ENCODE results near the gene MCF2L2. TPM values are rescaled to one million over a fixed set of nuclear protein-coding genes. Genes with fewer than 3 reads are reported as not detected.

MCF2L2 gene
- total and polyA plus RNA-seq, 2 experiments from 2014 or later, result 6.7 to 14.6 TPM

- DNase-seq (ENCODE audit: low spot score), result no peak
- Histone ChIP-seq H3F3A (replicated peaks; ENCODE audit: low read depth) (peaks cover 3% of the 10 kb centered on the region; the same call in 1 of the 2 replicates), H3K9me2 (ENCODE audit: insufficient read depth) (no peaks in the 10 kb centered on the region), H3K4me2 (no peak overlapping the region), H2AFZ (no peak overlapping the region), H3K4me1 (ENCODE audit: insufficient read depth) (peaks cover 24% of the 10 kb centered on the region), H4K20me1 (replicated peaks; ENCODE audit: insufficient read depth) (no peaks in the 10 kb centered on the region), H3K36me3 (ENCODE audit: insufficient read depth) (peaks cover 11% of the 10 kb centered on the region; the same call in 1 of the 2 replicates), H3K4me3 (no peak overlapping the region), H3K27me3 (ENCODE audit: insufficient read depth) (no peaks in the 10 kb centered on the region), H3K27ac (ENCODE audit: low read depth) (no peak overlapping the region), H3K79me2 (replicated peaks; ENCODE audit: insufficient read depth) (peaks cover 20% of the 10 kb centered on the region)
- Mint-ChIP-seq H3K9me3 (peaks cover 25% of the 10 kb centered on the region), H3K4me3 (no peak overlapping the region), H3K27ac (no peak overlapping the region), H3K4me1 (peaks cover 18% of the 10 kb centered on the region), H3K27me3 (ENCODE audit: insufficient read depth, low read depth, poor library complexity) (peaks cover 2% of the 10 kb centered on the region), H3K36me3 (ENCODE audit: low read depth) (peaks cover 11% of the 10 kb centered on the region)
- no peak for TF ChIP-seq STAT1 (IDR thresholded peaks at IDR 0.05; ENCODE audit: unreplicated experiment)
- TF ChIP-seq JUNB (IDR thresholded peaks at IDR 0.05; ENCODE audit: unreplicated experiment), result no peak
- no peak for TF ChIP-seq EZH2 (IDR thresholded peaks at IDR 0.05; ENCODE audit: low read depth, unreplicated experiment)
- no peak for TF ChIP-seq NANOG (IDR thresholded peaks at IDR 0.05; ENCODE audit: borderline replicate concordance)
- no peak for TF ChIP-seq ZNF331 (CRISPR knock-in tag; IDR thresholded peaks at IDR 0.05; ENCODE audit: low read depth)
- TF ChIP-seq REST (IDR thresholded peaks at IDR 0.05; ENCODE audit: unreplicated experiment), result no peak
- TF ChIP-seq POLR2AphosphoS5 (IDR thresholded peaks at IDR 0.05; ENCODE audit: low read depth), result no peak
- TF ChIP-seq CTCF (conservative IDR thresholded peaks at IDR 0.05; ENCODE audit: low read depth in 2 of 2), result no peak
- TF ChIP-seq ZNF462 (CRISPR knock-in tag; IDR thresholded peaks at IDR 0.05), result no peak
- TF ChIP-seq ETS1 (IDR thresholded peaks at IDR 0.05), result no peak
- no peak for TF ChIP-seq EZH2phosphoT487 (IDR thresholded peaks at IDR 0.05; ENCODE audit: unreplicated experiment)
- ATAC-seq, result no peak
These were observed 16.3 kb upstream of the MCF2L2 start for GRCh38 chr3:183444748-183445147.

Data from GM23338 (cell line).